WERI-Rb-1 (cell line): ENCODE results near the gene FST.

Experiments
- DNase-seq: peaks from one replicate; pipeline ENCODE4 v3.0.0-alpha.2; 2020
- H3K27ac ChIP-seq: fragments of 250-450 bp; sonication (Bioruptor Pico); 2 replicates; pipeline ENCODE4 v1.5.1; 2020; ENCODE audit warnings: mild to moderate bottlenecking, moderate library complexity
- H3K27me3 ChIP-seq: fragments of 250-450 bp; sonication (Bioruptor Pico); 2 replicates; pipeline ENCODE4 v1.5.1; 2021; ENCODE audit warnings: mild to moderate bottlenecking, low read depth, moderate library complexity; ENCODE audit not compliant: insufficient read depth, severe bottlenecking
- H3K36me3 ChIP-seq: fragments of 250-450 bp; sonication (Bioruptor Pico); 2 replicates; pipeline ENCODE4 v1.5.1; 2020; ENCODE audit warnings: mild to moderate bottlenecking, moderate library complexity
- H3K4me3 ChIP-seq: 2 replicates; pipeline ENCODE4 v1.5.1; 2011; ENCODE audit warnings: low read depth, mild to moderate bottlenecking, control low read depth, low read length
- H3K9me3 ChIP-seq: fragments of 250-450 bp; sonication (Bioruptor Pico); 2 replicates; pipeline ENCODE4 v1.5.1; 2021; ENCODE audit warnings: mild to moderate bottlenecking, moderate library complexity; ENCODE audit not compliant: severe bottlenecking
- TF ChIP-seq, protein P1 (sequence below): IDR thresholded peaks from 2 replicates; pipeline ENCODE4 v1.5.1; 2011; ENCODE audit warnings: low read depth, mild to moderate bottlenecking, control low read depth, inconsistent platforms, low read length

Gene FST, protein sequence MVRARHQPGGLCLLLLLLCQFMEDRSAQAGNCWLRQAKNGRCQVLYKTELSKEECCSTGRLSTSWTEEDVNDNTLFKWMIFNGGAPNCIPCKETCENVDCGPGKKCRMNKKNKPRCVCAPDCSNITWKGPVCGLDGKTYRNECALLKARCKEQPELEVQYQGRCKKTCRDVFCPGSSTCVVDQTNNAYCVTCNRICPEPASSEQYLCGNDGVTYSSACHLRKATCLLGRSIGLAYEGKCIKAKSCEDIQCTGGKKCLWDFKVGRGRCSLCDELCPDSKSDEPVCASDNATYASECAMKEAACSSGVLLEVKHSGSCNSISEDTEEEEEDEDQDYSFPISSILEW

DNA sequence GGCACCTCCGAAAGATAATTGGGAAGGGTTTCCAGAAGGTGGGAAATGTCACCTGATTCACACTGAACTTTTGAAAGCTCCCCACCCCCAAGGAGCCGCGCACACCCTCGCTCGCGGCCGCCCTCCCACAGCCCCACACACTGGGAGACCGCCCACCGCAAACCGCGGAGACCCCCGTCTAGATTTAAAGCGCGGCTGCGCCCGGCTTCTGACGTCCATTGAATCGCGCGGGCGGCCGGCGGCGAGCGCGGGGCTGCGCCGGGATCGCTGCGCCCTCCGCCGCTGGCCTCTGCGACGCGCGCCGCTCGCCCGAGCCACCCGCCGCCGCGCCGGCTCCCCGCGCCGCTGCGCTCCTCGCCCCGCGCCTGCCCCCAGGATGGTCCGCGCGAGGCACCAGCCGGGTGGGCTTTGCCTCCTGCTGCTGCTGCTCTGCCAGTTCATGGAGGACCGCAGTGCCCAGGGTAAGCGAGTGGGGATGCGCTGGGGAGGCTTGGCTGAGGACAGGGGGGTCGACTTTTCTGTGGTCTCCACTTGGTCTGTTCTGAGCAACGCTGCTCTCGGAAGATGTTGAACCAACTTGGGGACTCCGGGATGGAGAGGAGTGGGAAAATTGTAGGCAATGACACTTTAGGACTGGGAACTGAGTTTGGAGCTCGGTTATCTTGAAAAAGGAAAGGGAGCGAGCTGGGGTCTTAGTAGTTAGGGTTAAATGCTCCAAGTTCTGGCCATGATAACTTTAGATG lies at the start of gene FST:
Gene FST, plus strand, starts transcription at position 214 of the 743 bp plus-strand sequence. Its CDS starts 163 bp downstream, at position 377.
- TF ChIP-seq, protein P1, sequence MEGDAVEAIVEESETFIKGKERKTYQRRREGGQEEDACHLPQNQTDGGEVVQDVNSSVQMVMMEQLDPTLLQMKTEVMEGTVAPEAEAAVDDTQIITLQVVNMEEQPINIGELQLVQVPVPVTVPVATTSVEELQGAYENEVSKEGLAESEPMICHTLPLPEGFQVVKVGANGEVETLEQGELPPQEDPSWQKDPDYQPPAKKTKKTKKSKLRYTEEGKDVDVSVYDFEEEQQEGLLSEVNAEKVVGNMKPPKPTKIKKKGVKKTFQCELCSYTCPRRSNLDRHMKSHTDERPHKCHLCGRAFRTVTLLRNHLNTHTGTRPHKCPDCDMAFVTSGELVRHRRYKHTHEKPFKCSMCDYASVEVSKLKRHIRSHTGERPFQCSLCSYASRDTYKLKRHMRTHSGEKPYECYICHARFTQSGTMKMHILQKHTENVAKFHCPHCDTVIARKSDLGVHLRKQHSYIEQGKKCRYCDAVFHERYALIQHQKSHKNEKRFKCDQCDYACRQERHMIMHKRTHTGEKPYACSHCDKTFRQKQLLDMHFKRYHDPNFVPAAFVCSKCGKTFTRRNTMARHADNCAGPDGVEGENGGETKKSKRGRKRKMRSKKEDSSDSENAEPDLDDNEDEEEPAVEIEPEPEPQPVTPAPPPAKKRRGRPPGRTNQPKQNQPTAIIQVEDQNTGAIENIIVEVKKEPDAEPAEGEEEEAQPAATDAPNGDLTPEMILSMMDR: no peak
- Histone ChIP-seq H3K27me3 (peaks cover 37% of the 10 kb centered on the region), H3K9me3 (no peaks in the 10 kb centered on the region), H3K36me3 (no peaks in the 10 kb centered on the region), H3K4me3 (peak within 1 kb of the TSS; percentile 62), H3K27ac (no peak within 1 kb of the TSS)
- peak; percentile 18 for DNase-seq

DNA sequence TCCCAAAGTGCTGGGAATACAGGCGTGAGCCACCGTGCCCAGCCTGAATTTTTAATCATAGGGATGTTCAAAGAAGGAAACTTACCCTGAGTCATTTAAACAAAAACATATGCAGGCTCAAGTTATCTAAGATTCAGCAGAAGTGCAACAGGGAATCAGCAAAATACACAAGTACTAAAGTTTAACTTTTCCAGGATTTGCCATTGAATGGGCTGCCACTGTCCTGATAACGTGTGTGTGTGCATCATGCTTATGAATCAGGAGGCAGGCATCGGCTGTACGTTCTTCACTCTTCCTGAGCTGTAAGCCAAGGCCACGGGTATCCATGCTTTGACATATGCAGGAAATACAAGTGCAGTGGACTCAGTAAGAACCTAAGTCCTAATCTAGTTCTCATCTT lies 48.8 kb upstream of the FST start:
- DNase-seq: no peak
- H3K36me3 ChIP-seq: no peaks in the 10 kb centered on the region

DNA sequence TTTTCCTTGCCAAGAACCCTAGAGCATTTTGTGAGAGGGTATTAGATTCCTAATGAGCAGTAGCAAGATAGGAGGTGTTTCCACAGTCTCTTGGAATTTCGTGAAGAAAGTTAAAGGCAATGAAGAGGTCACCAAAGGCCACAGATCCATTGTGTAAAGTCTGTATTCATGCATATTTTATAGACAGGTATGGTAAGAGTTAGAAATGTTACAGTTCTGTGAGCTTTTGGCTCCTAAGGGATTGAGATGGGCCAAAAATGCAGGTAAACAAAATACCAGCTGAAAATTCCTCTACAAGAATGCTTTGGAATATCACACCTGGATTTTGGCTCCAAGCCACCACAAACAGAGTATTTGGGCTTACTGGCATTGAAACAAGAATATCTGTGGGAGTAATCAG lies 47.4 kb upstream of the FST start:
- no peaks in the 10 kb centered on the region for H3K36me3 ChIP-seq
- no peak overlapping the region for H3K4me3 ChIP-seq
- TF ChIP-seq, protein P1: no peak
- H3K9me3 ChIP-seq: no peaks in the 10 kb centered on the region
- no peak overlapping the region for H3K27ac ChIP-seq
- no peaks in the 10 kb centered on the region for H3K27me3 ChIP-seq
- no peak for DNase-seq

More for the DNA sequence above, 48.8 kb upstream of the FST start:
- no peaks in the 10 kb centered on the region for H3K27me3 ChIP-seq
- H3K4me3 ChIP-seq: no peak overlapping the region
- H3K9me3 ChIP-seq: no peaks in the 10 kb centered on the region
- TF ChIP-seq, protein P1: no peak
- H3K27ac ChIP-seq: no peak overlapping the region

DNA sequence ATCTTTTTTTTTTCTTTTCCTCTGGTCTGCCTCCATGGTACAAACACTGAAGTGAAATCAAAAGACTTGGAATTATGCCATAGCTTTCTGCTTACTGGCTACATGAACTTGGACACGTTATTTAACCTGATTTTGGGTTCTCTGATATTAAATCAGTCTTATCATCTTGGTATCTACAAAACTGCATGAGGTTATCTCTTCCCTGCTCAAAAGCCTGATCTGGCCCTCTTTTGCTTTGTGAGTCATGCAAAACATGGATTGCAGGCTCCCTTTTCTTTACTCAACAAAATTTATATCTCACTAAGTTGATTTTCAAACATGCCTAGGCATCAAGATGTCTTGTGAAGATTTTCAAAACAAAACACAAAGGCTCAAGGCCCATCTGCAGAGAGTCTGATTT lies 45.9 kb upstream of the FST start:
- H3K4me3 ChIP-seq: no peak overlapping the region
- DNase-seq: no peak
- H3K36me3 ChIP-seq: no peaks in the 10 kb centered on the region
- no peaks in the 10 kb centered on the region for H3K27me3 ChIP-seq
- no peak overlapping the region for H3K27ac ChIP-seq
- H3K9me3 ChIP-seq: no peaks in the 10 kb centered on the region
- TF ChIP-seq, protein P1: no peak

DNA sequence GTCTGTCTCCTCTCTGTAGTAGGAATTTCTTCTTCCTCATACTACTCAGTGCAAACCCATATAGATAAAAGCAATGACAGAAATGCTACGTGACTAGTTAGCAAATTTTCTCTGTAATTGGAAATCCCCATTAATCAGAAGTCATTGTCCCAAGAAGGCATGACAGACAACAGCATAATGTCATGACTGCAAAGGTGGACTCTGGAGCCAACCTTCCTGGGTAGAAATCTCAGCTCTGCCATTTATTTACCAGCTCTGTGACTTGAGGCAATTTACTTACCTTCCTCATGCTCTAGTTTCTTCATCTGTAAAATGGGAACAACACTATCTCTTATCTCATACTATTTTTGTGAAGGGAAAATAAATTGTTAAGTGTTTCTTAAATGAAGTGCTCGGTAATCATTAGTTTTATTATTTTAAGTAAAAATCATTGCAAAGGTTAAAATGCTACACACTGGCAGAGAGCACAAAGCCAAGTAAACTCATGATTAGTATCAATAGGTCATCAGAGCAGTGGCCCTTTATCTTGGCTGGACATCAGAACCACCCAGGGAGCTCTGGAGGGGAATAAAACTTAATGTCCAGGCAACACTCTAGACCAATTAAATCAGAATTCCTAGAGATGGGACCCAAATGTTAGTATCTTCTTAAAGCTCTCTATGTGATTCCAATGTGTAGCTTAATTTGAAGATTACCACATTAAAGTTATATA lies 43.8 kb upstream of the FST start:
- H3K9me3 ChIP-seq: no peaks in the 10 kb centered on the region
- TF ChIP-seq, protein P1: no peak
- no peak overlapping the region for H3K4me3 ChIP-seq
- H3K27ac ChIP-seq: no peak overlapping the region
- no peaks in the 10 kb centered on the region for H3K27me3 ChIP-seq
- H3K36me3 ChIP-seq: no peaks in the 10 kb centered on the region
- no peak for DNase-seq
